Neural cell (in vitro differentiated cells): ENCODE data around the gene CADPS2.

Experiments used
- EP300 ChIP-seq: fragments of 450-650 bp; conservative IDR thresholded peaks from 2 replicates; pipeline ENCODE4 v1.6.1; 2014; ENCODE audit warnings: antibody characterized with exemption, mild to moderate bottlenecking, moderate library complexity; ENCODE audit not compliant: poor library complexity, severe bottlenecking
- EZH2 ChIP-seq: fragments of 200-600, 300-800 bp; shearing (Covaris generic), sonication (generic); IDR thresholded peaks from 2 replicates; pipeline ENCODE4 v1.6.1; 2014; ENCODE audit warnings: antibody characterized with exemption, low read length, borderline replicate concordance, mild to moderate bottlenecking; ENCODE audit not compliant: insufficient read depth, poor library complexity, severe bottlenecking
- POLR2AphosphoS5 ChIP-seq: IDR thresholded peaks from 2 replicates; pipeline ENCODE4 v1.6.1; 2012
- RAD21 ChIP-seq: fragments of 450-650 bp; conservative IDR thresholded peaks from 2 replicates; pipeline ENCODE4 v1.6.1; 2014; ENCODE audit warnings: antibody characterized with exemption, mild to moderate bottlenecking, moderate library complexity
- SMC3 ChIP-seq: fragments of 450-650 bp; conservative IDR thresholded peaks from 2 replicates; pipeline ENCODE4 v1.6.1; 2014; ENCODE audit warnings: antibody characterized with exemption, mild to moderate bottlenecking, moderate library complexity; ENCODE audit not compliant: poor library complexity
- TAF1 ChIP-seq: IDR thresholded peaks from 2 replicates; pipeline ENCODE4 v1.6.1; 2012; ENCODE audit warnings: low read depth
- TF ChIP-seq, protein P1 (sequence below): fragments of 450-650 bp; IDR thresholded peaks from 2 replicates; pipeline ENCODE4 v1.5.1; 2014; ENCODE audit warnings: antibody characterized with exemption, mild to moderate bottlenecking, moderate library complexity; ENCODE audit not compliant: poor library complexity, severe bottlenecking
- TF ChIP-seq, protein P2 (sequence below): IDR thresholded peaks from 2 replicates; pipeline ENCODE4 v1.6.1; 2012; ENCODE audit warnings: borderline replicate concordance

DNA sequence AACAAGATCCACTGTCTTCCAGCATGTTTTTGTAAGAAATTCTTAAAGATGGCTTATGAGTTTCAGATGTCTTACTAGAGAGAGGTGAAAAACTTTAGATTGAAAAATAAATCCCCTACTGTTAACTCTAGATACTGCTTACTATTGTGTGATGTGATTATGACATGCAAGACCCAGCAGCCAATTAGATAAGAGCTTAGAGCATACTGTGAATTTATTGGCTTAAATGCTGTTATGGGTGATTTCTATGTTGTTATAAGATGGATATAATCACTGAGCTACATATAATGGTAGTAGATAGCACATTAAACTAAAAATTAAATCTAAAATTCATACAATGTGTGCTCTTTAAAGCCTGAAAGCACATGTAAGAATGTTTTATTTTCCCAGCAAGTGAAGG, 187.2 kb downstream of the CADPS2 start, which contains the start of gene RNF133:
- TF ChIP-seq, protein P1, sequence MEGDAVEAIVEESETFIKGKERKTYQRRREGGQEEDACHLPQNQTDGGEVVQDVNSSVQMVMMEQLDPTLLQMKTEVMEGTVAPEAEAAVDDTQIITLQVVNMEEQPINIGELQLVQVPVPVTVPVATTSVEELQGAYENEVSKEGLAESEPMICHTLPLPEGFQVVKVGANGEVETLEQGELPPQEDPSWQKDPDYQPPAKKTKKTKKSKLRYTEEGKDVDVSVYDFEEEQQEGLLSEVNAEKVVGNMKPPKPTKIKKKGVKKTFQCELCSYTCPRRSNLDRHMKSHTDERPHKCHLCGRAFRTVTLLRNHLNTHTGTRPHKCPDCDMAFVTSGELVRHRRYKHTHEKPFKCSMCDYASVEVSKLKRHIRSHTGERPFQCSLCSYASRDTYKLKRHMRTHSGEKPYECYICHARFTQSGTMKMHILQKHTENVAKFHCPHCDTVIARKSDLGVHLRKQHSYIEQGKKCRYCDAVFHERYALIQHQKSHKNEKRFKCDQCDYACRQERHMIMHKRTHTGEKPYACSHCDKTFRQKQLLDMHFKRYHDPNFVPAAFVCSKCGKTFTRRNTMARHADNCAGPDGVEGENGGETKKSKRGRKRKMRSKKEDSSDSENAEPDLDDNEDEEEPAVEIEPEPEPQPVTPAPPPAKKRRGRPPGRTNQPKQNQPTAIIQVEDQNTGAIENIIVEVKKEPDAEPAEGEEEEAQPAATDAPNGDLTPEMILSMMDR = no peak
- TF ChIP-seq, protein P2, sequence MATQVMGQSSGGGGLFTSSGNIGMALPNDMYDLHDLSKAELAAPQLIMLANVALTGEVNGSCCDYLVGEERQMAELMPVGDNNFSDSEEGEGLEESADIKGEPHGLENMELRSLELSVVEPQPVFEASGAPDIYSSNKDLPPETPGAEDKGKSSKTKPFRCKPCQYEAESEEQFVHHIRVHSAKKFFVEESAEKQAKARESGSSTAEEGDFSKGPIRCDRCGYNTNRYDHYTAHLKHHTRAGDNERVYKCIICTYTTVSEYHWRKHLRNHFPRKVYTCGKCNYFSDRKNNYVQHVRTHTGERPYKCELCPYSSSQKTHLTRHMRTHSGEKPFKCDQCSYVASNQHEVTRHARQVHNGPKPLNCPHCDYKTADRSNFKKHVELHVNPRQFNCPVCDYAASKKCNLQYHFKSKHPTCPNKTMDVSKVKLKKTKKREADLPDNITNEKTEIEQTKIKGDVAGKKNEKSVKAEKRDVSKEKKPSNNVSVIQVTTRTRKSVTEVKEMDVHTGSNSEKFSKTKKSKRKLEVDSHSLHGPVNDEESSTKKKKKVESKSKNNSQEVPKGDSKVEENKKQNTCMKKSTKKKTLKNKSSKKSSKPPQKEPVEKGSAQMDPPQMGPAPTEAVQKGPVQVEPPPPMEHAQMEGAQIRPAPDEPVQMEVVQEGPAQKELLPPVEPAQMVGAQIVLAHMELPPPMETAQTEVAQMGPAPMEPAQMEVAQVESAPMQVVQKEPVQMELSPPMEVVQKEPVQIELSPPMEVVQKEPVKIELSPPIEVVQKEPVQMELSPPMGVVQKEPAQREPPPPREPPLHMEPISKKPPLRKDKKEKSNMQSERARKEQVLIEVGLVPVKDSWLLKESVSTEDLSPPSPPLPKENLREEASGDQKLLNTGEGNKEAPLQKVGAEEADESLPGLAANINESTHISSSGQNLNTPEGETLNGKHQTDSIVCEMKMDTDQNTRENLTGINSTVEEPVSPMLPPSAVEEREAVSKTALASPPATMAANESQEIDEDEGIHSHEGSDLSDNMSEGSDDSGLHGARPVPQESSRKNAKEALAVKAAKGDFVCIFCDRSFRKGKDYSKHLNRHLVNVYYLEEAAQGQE = no peak
- TF ChIP-seq RAD21 (no peak), EZH2 (no peak), SMC3 (no peak), TAF1 (no peak), POLR2AphosphoS5 (no peak), EP300 (no peak)
